ENCODE measurements around the gene WEE2. TPM values are rescaled to one million over a fixed set of nuclear protein-coding genes. Genes with fewer than 3 reads are reported as not detected.
"Not testable (repeated sequence)": the region's sequence is repeated elsewhere in the genome, so short reads cannot be mapped to it uniquely, and the experiment has no call there.

The WEE2 gene
- total and polyA plus RNA-seq, 10 donors = 0.04 TPM; not detected in 9

DNA sequence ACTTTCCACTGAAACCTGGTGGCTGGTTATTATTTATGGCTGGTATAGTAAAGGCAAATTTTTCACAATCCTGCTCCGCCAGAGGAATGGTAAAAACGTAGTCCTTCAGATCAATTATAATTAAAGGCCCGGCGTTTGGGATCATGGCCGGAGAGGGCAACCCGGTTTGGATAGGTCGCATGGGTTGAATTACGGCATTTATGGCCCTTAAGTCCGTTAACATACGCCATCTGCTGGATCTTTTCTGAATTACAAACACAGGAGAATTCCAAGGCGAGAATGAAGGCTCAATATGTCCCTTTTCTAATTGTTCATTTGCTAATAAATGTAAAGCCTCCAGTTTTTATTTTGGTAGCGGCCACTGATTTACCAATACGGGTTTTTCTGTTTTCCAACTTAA is 44.5 kb downstream of the WEE2 start:
- no peaks in the 10 kb centered on the region for H3K4me1 ChIP-seq
- peaks cover 41 to 100% (median 81%) of the 10 kb centered on the region in 6 donors for H3K36me3 ChIP-seq
- H3K4me3 ChIP-seq = no peak overlapping the region
- WGBS, 5 donors = 97 to 99% (median 98%) methylated on average over 13 of the region's 13 CpGs
- TF ChIP-seq POLR2A (IDR thresholded peaks at IDR 0.05) = no peak
- TF ChIP-seq POLR2AphosphoS5 (IDR thresholded peaks at IDR 0.05) = no peak
- TF ChIP-seq, protein P1, sequence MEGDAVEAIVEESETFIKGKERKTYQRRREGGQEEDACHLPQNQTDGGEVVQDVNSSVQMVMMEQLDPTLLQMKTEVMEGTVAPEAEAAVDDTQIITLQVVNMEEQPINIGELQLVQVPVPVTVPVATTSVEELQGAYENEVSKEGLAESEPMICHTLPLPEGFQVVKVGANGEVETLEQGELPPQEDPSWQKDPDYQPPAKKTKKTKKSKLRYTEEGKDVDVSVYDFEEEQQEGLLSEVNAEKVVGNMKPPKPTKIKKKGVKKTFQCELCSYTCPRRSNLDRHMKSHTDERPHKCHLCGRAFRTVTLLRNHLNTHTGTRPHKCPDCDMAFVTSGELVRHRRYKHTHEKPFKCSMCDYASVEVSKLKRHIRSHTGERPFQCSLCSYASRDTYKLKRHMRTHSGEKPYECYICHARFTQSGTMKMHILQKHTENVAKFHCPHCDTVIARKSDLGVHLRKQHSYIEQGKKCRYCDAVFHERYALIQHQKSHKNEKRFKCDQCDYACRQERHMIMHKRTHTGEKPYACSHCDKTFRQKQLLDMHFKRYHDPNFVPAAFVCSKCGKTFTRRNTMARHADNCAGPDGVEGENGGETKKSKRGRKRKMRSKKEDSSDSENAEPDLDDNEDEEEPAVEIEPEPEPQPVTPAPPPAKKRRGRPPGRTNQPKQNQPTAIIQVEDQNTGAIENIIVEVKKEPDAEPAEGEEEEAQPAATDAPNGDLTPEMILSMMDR (IDR thresholded peaks at IDR 0.05 in 8 of 11, conservative IDR thresholded peaks at IDR 0.05 in 3 of 11) = peak in 2 of 11 experiments; percentile 13 to 25
- peaks cover 11 to 42% (median 37%) of the 10 kb centered on the region in 8 donors for H3K9me3 ChIP-seq
- no peak overlapping the region for H3K27ac ChIP-seq
- H3K27me3 ChIP-seq (replicated peaks in 1 of 7) = no peaks in the 10 kb centered on the region
- no peak for DNase-seq
- intact Hi-C loops (cut with DNase I; ENCODE audit: low total_unique reads) = no loop called here

- DNase-seq = no peak
- no peaks in the 10 kb centered on the region for H3K27me3 ChIP-seq (replicated peaks in 1 of 7)
- H3K36me3 ChIP-seq = peaks cover 31 to 100% (median 74%) of the 10 kb centered on the region in 6 donors
- intact Hi-C loops (cut with DNase I; ENCODE audit: low total_unique reads) = no loop called here
- WGBS, 5 donors = 80 to 98% (median 91%) methylated on average over 6 of the region's 6 CpGs
- H3K4me3 ChIP-seq = no peak overlapping the region
- H3K27ac ChIP-seq = no peak overlapping the region
- no peaks in the 10 kb centered on the region for H3K4me1 ChIP-seq
- H3K9me3 ChIP-seq = peaks cover 11 to 35% (median 34%) of the 10 kb centered on the region in 8 donors
- TF ChIP-seq POLR2AphosphoS5 (IDR thresholded peaks at IDR 0.05) = no peak
- TF ChIP-seq, protein P1 (IDR thresholded peaks at IDR 0.05 in 8 of 11, conservative IDR thresholded peaks at IDR 0.05 in 3 of 11) = peak in 4 of 11 experiments; percentile 22 to 47 (median 27)
These were observed 46.8 kb downstream of the WEE2 start for GRCh38 chr7:141754939-141755338.

DNA sequence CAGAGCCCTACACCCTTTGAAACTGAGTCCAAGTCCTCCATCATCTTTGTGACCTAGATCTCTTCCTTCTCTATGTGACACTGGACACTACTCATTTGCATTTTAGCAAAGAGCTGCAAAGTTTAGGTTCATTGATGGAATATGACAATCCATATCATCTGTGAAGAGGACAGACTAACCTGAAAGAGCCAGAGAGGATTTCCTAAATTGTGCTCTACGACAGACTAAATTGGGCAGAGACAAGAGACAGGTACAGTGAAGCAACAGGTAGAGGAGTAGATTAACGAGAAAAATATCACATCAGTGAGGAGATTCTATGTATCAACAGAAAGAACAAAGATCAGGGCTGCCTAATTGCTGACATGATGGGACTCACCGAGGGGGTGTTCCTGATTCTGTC is 55.6 kb downstream of the WEE2 start, which contains the start of gene TAS2R3:
Gene TAS2R3, plus strand, starts transcription at position 301 of the 400 bp plus-strand sequence. Its CDS starts 62 bp downstream, at position 363.
- DNase-seq = no peak
- no peak within 1 kb of the TSS for H3K27ac ChIP-seq
- no peak within 1 kb of the TSS for H3K4me3 ChIP-seq
- TF ChIP-seq POLR2A (IDR thresholded peaks at IDR 0.05) (no peak), POLR2AphosphoS5 (IDR thresholded peaks at IDR 0.05) (no peak)
- TF ChIP-seq, protein P1 (IDR thresholded peaks at IDR 0.05 in 8 of 11, conservative IDR thresholded peaks at IDR 0.05 in 3 of 11) = no peak
- no peaks in the 10 kb centered on the region for H3K27me3 ChIP-seq (replicated peaks in 1 of 7)
- intact Hi-C loops (cut with DNase I; ENCODE audit: low total_unique reads) = no loop called here
- H3K4me1 ChIP-seq = no peaks in the 10 kb centered on the region
- H3K9me3 ChIP-seq = no peaks in the 10 kb centered on the region
- H3K36me3 ChIP-seq = peaks cover 0 to 79% (median 43%) of the 10 kb centered on the region in 6 donors
- WGBS, 5 donors = 85 to 98% (median 96%) methylated on average over 3 of the region's 3 CpGs

DNA sequence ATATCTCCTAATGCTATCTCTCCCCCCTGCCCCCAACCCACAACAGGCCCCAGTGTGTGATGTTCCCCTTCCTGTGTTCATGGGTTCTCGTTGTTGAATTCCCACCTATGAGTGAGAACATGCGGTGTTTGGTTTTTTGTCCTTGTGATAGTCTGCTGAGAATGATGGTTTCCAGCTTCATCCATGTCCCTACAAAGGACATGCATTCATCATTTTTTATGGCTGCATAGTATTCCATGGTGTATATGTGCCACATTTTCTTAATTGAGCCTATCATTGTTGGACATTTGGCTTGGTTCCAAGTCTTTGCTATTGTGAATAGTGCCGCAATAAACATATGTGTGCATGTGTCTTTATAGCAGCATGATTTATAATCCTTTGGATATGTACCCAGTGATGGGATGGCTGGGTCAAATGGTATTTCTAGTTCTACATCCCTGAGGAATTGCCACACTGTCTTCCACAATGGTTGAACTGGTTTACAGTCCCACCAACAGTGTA is 62.0 kb downstream of the WEE2 start:
- 91 to 100% (median 98%) methylated on average over 3 of the region's 3 CpGs for WGBS, 5 donors
- H3K27ac ChIP-seq; DNase-seq; H3K4me3 ChIP-seq; H3K27me3 ChIP-seq (replicated peaks in 1 of 7); intact Hi-C loops (cut with DNase I; ENCODE audit: low total_unique reads); H3K4me1 ChIP-seq: not testable (repeated sequence)
- Histone ChIP-seq H3K9me3 (peaks cover 0 to 11% (median 4%) of the 10 kb centered on the region in 8 donors), H3K36me3 (peaks cover 0 to 25% (median 5%) of the 10 kb centered on the region in 6 donors)
